Activated CD8-positive, alpha-beta T cell treated with anti-CD3 and anti-CD28 coated beads for 36 hours (primary cell): Measurements from ENCODE around the gene LMF2. TPM values are rescaled to one million over a fixed set of nuclear protein-coding genes. Genes with fewer than 3 reads are reported as not detected.

Experiments used
- ATAC-seq: fragments of 200-7000 bp; cut with Tn5 transposase; one replicate; pipeline ENCODE4 v1.10.0; 2021; ENCODE audit warnings: mild to moderate bottlenecking, moderate library complexity
- CTCF ChIA-PET: fragments of 350-600 bp; sonication (Branson Sonifier 250); formaldehyde crosslinking; loops from one replicate; lab custom pipeline; 2021; ENCODE audit warnings: antibody characterized with exemption; lab: Charles Lee
- POLR2A ChIA-PET: fragments of 350-600 bp; sonication (Branson Sonifier 250); formaldehyde crosslinking; loops from one replicate; lab custom pipeline; 2021; ENCODE audit warnings: antibody characterized with exemption; lab: Charles Lee
- DNase-seq: peaks from one replicate; pipeline ENCODE4 v3.0.0-alpha.2; 2020
- H3K27ac Mint-ChIP-seq: one replicate; pipeline ENCODE4 v1.8.0; 2021; ENCODE audit warnings: mild to moderate bottlenecking, mixed read lengths
- H3K27me3 Mint-ChIP-seq: one replicate; pipeline ENCODE4 v1.8.0; 2021; ENCODE audit warnings: mixed read lengths
- H3K36me3 Mint-ChIP-seq: one replicate; pipeline ENCODE4 v1.8.0; 2021; ENCODE audit warnings: low read depth, mixed read lengths
- H3K4me1 Mint-ChIP-seq: one replicate; pipeline ENCODE4 v1.8.0; 2021; ENCODE audit warnings: low read depth, mixed read lengths
- H3K4me3 Mint-ChIP-seq: one replicate; pipeline ENCODE4 v1.8.0; 2021; ENCODE audit warnings: mild to moderate bottlenecking, moderate library complexity, mixed read lengths
- H3K9me3 Mint-ChIP-seq: one replicate; pipeline ENCODE4 v1.8.0; 2021; ENCODE audit warnings: mixed read lengths
- CTCF ChIP-seq: fragments of 200-600 bp; IDR thresholded peaks from one replicate; pipeline ENCODE4 v1.8.0; 2022; ENCODE audit warnings: antibody characterized with exemption, mild to moderate bottlenecking
- intact Hi-C: fragments of 100-400 bp; cut with micrococcal nuclease; formaldehyde crosslinking; loops from one replicate; pipeline ENCODE4 v1.10.0; 2022
- total RNA-seq, 2 experiments: library from RNA; stranded (reverse); gene quantifications; one replicate each; pipeline ENCODE4 v1.2.3, GENCODE V29; 2021

The LMF2 gene
- total RNA-seq, 2 experiments from 2014 or later: 48.0 to 48.8 TPM

- no peak for ATAC-seq
- H3K27ac Mint-ChIP-seq: no peak overlapping the region
- intact Hi-C loops: no loop called here
Observed at GRCh38 chr22:50459016-50459415, 48.5 kb downstream of the LMF2 start.

DNA sequence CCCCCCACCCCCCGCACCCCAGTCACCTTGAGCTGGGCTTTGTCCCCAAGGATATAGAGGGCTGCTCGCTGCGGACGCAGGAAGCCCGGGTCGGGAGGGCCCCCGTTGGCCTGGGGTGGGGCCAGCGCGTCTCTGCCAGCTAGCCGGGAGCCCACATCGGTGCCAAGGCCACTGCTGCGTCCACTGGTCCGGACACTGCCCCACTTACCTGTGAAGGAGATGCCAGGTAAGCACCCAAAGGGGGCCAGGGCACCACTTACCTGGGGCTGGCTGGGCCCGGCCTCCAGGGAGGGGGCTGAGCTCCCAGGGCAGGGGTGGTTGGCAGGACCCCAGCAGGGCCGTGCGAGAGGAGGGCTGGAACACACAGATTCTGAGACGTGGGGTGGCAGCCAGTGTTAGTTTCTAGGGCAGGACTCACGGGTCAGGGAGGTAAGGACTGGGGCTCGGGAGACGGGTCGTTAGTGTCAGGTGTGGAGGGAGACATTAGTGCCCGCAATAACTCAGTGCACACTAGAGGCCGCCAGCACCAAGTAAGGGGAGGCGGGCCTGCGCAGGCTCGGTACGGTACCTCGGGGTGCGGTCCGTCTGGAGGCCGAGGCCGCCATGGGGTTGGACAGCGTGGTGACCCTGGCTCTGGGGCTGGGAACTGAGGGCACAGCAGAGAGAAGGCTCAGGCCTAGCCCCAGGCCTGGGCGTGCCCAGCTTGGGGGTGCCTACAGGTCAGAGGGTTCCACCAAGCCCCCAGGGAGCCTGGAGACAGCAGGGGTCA, 50.9 kb downstream of the LMF2 start:
- Mint-ChIP-seq H3K27me3 (no peaks in the 10 kb centered on the region), H3K9me3 (no peaks in the 10 kb centered on the region), H3K27ac (no peak overlapping the region), H3K4me3 (no peak overlapping the region), H3K4me1 (peaks cover 14% of the 10 kb centered on the region), H3K36me3 (peaks cover 37% of the 10 kb centered on the region)
- CTCF ChIA-PET: interaction anchor here (0.8 to 2.1 kb wide), 6 partner anchors 10 to 69 kb away, joined by 3 to 6 read pairs (median 3); partner anchors contain the start of gene SCO2
- DNase-seq: peak; percentile 32
- peak; percentile 37 for TF ChIP-seq CTCF
- POLR2A ChIA-PET: interaction anchor here (1.7 kb wide), 1 partner anchor 13 kb away, joined by 3 read pairs; no protein-coding TSS in a partner anchor
- peak; percentile 46 for ATAC-seq
- intact Hi-C loops: no loop called here

More at GRCh38 chr22:50459016-50459415, 48.5 kb downstream of the LMF2 start:
- no peak overlapping the region for H3K4me3 Mint-ChIP-seq
- DNase-seq: no peak
- TF ChIP-seq CTCF: no peak
- ChIA-PET POLR2A (interaction anchor here (0.6 to 1.2 kb wide), 2 partner anchors 11 to 33 kb away, joined by 3 to 6 read pairs; no protein-coding TSS in a partner anchor), CTCF (interaction anchor here (0.9 to 1.1 kb wide), 2 partner anchors 13 to 15 kb away, joined by 3 read pairs; no protein-coding TSS in a partner anchor)
- no peaks in the 10 kb centered on the region for H3K9me3 Mint-ChIP-seq
- peaks cover 3% of the 10 kb centered on the region for H3K4me1 Mint-ChIP-seq
- H3K27me3 Mint-ChIP-seq: no peaks in the 10 kb centered on the region
- H3K36me3 Mint-ChIP-seq: peaks cover 31% of the 10 kb centered on the region

- Mint-ChIP-seq H3K9me3 (no peaks in the 10 kb centered on the region), H3K36me3 (peaks cover 41% of the 10 kb centered on the region), H3K27ac (no peak overlapping the region), H3K4me1 (peaks cover 14% of the 10 kb centered on the region), H3K4me3 (no peak overlapping the region), H3K27me3 (no peaks in the 10 kb centered on the region)
- DNase-seq (no peak), ATAC-seq (no peak)
- ChIA-PET POLR2A (interaction anchor here (1.7 kb wide), 1 partner anchor 14 kb away, joined by 3 read pairs; no protein-coding TSS in a partner anchor), CTCF (interaction anchor here (0.8 to 2.1 kb wide), 5 partner anchors 13 to 69 kb away, joined by 3 to 6 read pairs (median 3); partner anchors contain the start of gene SCO2)
- intact Hi-C loops: no loop called here
- TF ChIP-seq CTCF: no peak
Observed at GRCh38 chr22:50456026-50456425, 51.5 kb downstream of the LMF2 start.

GRCh38 chr22:50455201-50455600, 52.3 kb downstream of the LMF2 start:
- no peaks in the 10 kb centered on the region for H3K9me3 Mint-ChIP-seq
- ChIA-PET CTCF (interaction anchor here (0.8 to 1.5 kb wide), 2 partner anchors 16 to 70 kb away, joined by 3 read pairs; partner anchors contain the start of gene SCO2), POLR2A (interaction anchor here (1.7 kb wide), 1 partner anchor 15 kb away, joined by 3 read pairs; no protein-coding TSS in a partner anchor)
- ATAC-seq (no peak), DNase-seq (no peak)
- no peak for TF ChIP-seq CTCF
- no peaks in the 10 kb centered on the region for H3K27me3 Mint-ChIP-seq
- H3K4me3 Mint-ChIP-seq: no peak overlapping the region
- no peak overlapping the region for H3K27ac Mint-ChIP-seq
- intact Hi-C loops: no loop called here
- H3K4me1 Mint-ChIP-seq: peaks cover 14% of the 10 kb centered on the region
- H3K36me3 Mint-ChIP-seq: peaks cover 41% of the 10 kb centered on the region
